Heart left ventricle (tissue), 16 donors: ENCODE data around the gene PYCARD. TPM values are rescaled to one million over a fixed set of nuclear protein-coding genes. Genes with fewer than 3 reads are reported as not detected.

Source experiments
- ATAC-seq, 4 donors: fragments of 200-7000 bp; cut with Tn5 transposase; one replicate each; pipeline ENCODE4 v1.9.1; 2020 to 2022; ENCODE audit warnings: moderate library complexity in 4 of 4, mild to moderate bottlenecking in 3 of 4, moderate number of reproducible peaks in 1 of 4
- DNase-seq, 5 donors: peaks; one replicate each; pipeline ENCODE4 v3.0.0-alpha.2; 2020
- H3K27ac ChIP-seq, 12 donors: fragments of 200-600 bp; sonication (generic) in 4 of 12; one replicate each; pipeline versions ENCODE4 v1.5.0 to v1.8.0; 2016 to 2022; ENCODE audit warnings: mild to moderate bottlenecking in 2 of 12
- H3K27me3 ChIP-seq, 9 donors: fragments of 200-600 bp; sonication (generic) in 2 of 9; one replicate each; pipeline versions ENCODE4 v1.5.1 to v1.8.0; 2016 to 2022; ENCODE audit warnings: mild to moderate bottlenecking in 3 of 9
- H3K36me3 ChIP-seq, 9 donors: fragments of 200-600 bp; sonication (generic) in 2 of 9; one replicate each; pipeline versions ENCODE4 v1.5.0 to v1.8.0; 2018 to 2022; ENCODE audit warnings: mild to moderate bottlenecking in 2 of 9
- H3K4me1 ChIP-seq, 12 donors: fragments of 200-600 bp; sonication (generic) in 4 of 12; one replicate each; pipeline versions ENCODE4 v1.5.0 to v1.8.0; 2016 to 2022; ENCODE audit warnings: mild to moderate bottlenecking in 3 of 12
- H3K4me3 ChIP-seq, 12 donors: fragments of 200-600 bp; sonication (generic) in 4 of 12; one replicate each; pipeline versions ENCODE4 v1.5.0 to v1.8.0; 2017 to 2022; ENCODE audit warnings: mild to moderate bottlenecking in 9 of 12, moderate library complexity in 4 of 12
- H3K9me3 ChIP-seq, 12 donors: fragments of 200-600 bp; sonication (generic) in 4 of 12; one replicate each; pipeline versions ENCODE4 v1.5.0 to v1.8.0; 2016 to 2022; ENCODE audit warnings: mild to moderate bottlenecking in 1 of 12
- POLR2A ChIP-seq, 2 donors: fragments of 450-650 bp; IDR thresholded peaks; one replicate each; pipeline ENCODE4 v1.6.1; 2017; ENCODE audit warnings: antibody characterized with exemption in 2 of 2, mild to moderate bottlenecking in 2 of 2, moderate library complexity in 2 of 2
- WGBS, 4 donors: extraction: QIAGEN DNeasy Blood & Tissue Kit in 2 of 4; methylation state at CpG; one replicate each; pipeline versions ENCODE4 v1.1.5 to v1.1.7; 2013 to 2018; 5-methylcytosine and 5-hydroxymethylcytosine counted together
- intact Hi-C, 10 donors: fragments of 100-400 bp; cut with DNase I; formaldehyde crosslinking; loops; one replicate each; pipeline versions ENCODE4 v1.11.1 to v1.14.2; 2022
- polyA plus RNA-seq, 2 donors: library from polyadenylated mRNA; stranded (reverse); fragments of 200-250 nt; gene quantifications; one replicate each; pipeline ENCODE4 v1.2.3, GENCODE V29; 2013
- total RNA-seq, 9 donors: library from RNA; depleted of rRNA in 2 of 9; stranded (reverse); fragments of >200 nt in 2 of 9; fragmentation: NEBNext Ultra II Directional in 3 of 9; extraction: Animal tissue kit (Norgen Biotek cat#: 25700) in 3 of 9; gene quantifications; one replicate each; pipeline versions ENCODE4 v1.1.0 to v1.2.4, GENCODE V29; 2016 to 2023
- TF ChIP-seq, protein P1 (sequence below), 12 donors: fragments of 200-600 bp; sonication (generic) in 4 of 12; IDR thresholded peaks; one replicate each; pipeline versions ENCODE4 v1.5.0 to v1.8.0; 2018 to 2022; ENCODE audit warnings: antibody characterized with exemption in 12 of 12, mild to moderate bottlenecking in 5 of 12
- donor health status: ischemic (EF 13 %, LVEDD 7.1; RV severe dilation, severe dysfunction).
- donor health status: healthy with polysubstance abuse.
- donor health status: DM: no; HTN: yes; CAD: no.
- donor health status: DM: no; HTN: no; CAD: no.
- donor health status: ischemic (EF 25% LVEDD 6.9; RV normal size, moderate dysfunction).
- donor health status: ischemic (EF 25% LVEDD 5.7; RV mildly dilated, moderate dysfunction).
- donor health status: healthy.
- donor health status: DM: yes; HTN: yes; CAD: no.
- donor health status: ischemic (EF 35%, LVEDD 5.7; RV mildly dilated, moderate dysfunction).
- donor health status: nonischemic (EF 11% LVEDD 7.7; RV severe dilation, severe dysfunction).
- donor health status: DM: yes; HTN: yes; CAD: no.
- donor health status: PGD.
- donor health status: ischemic (EF 29% LVEDD 5.4; RV normal size, mild dysfunction).
- donor health status: nonischemic (EF 23%, LVEDD 6.1; RV moderate dilation, normal function).

The PYCARD gene
- total and polyA plus RNA-seq, 11 donors, result 2.0 to 42.2 (median 5.2) TPM

DNA sequence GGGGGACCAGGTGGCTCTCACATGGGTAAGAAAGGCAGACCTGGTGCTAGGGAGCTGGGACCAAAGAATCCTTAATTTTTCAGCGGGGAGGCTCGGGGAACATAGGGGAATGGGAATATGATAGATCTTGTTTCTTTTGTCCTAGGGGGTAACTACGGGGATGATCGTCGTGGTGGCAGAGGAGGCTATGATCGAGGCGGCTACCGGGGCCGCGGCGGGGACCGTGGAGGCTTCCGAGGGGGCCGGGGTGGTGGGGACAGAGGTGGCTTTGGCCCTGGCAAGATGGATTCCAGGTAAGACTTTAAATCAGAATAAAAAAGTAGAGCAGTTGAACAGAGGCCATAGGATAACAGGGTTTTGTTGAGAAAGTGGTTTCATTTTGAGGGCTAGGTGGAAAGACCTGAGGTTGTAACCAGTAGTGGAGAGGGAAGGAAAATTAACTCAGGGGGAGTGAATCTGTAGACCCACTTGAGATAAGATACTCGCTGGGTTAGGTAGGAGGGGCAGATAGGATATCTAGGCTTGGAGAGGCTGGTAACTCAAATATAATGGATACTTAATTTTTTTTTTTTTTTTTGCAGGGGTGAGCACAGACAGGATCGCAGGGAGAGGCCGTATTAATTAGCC, 11.6 kb downstream of the PYCARD start:
- WGBS, 4 donors, result 90 to 93% (median 92%) methylated on average over 17 of the region's 17 CpGs
- H3K4me3 ChIP-seq, result no peak overlapping the region
- no peak for TF ChIP-seq POLR2A (IDR thresholded peaks at IDR 0.05)
- TF ChIP-seq, protein P1, sequence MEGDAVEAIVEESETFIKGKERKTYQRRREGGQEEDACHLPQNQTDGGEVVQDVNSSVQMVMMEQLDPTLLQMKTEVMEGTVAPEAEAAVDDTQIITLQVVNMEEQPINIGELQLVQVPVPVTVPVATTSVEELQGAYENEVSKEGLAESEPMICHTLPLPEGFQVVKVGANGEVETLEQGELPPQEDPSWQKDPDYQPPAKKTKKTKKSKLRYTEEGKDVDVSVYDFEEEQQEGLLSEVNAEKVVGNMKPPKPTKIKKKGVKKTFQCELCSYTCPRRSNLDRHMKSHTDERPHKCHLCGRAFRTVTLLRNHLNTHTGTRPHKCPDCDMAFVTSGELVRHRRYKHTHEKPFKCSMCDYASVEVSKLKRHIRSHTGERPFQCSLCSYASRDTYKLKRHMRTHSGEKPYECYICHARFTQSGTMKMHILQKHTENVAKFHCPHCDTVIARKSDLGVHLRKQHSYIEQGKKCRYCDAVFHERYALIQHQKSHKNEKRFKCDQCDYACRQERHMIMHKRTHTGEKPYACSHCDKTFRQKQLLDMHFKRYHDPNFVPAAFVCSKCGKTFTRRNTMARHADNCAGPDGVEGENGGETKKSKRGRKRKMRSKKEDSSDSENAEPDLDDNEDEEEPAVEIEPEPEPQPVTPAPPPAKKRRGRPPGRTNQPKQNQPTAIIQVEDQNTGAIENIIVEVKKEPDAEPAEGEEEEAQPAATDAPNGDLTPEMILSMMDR (IDR thresholded peaks at IDR 0.05), result no peak
- H3K27me3 ChIP-seq, result no peaks in the 10 kb centered on the region
- intact Hi-C loops, result loop anchor here in 1 of 10 donors (10.0 kb wide), 1 partner anchor 234 kb away; the partner anchor contains the start of gene COX6A2
- peaks cover 14 to 100% (median 100%) of the 10 kb centered on the region in 9 donors for H3K36me3 ChIP-seq
- H3K9me3 ChIP-seq, result no peaks in the 10 kb centered on the region
- H3K4me1 ChIP-seq, result peaks cover 0 to 11% (median 0%) of the 10 kb centered on the region in 12 donors
- H3K27ac ChIP-seq, result no peak overlapping the region
- DNase-seq (no peak), ATAC-seq (no peak)

DNA sequence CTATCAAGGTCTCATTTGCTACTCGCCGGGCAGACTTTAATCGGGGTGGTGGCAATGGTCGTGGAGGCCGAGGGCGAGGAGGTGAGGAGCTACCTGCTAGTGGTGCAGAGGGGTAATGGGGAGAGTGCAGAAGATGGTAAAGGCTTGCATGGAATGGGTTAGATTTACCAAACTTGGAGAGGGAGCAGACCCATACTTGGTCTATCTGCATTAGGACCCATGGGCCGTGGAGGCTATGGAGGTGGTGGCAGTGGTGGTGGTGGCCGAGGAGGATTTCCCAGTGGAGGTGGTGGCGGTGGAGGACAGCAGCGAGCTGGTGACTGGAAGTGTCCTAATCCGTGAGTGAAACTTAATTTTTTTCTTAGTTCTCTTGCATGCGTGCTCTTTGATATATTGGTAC, 12.5 kb downstream of the PYCARD start:
- no peak for DNase-seq
- no peak overlapping the region for H3K27ac ChIP-seq
- H3K27me3 ChIP-seq, result no peaks in the 10 kb centered on the region
- no peak for ATAC-seq
- TF ChIP-seq, protein P1 (IDR thresholded peaks at IDR 0.05), result no peak
- no peak for TF ChIP-seq POLR2A (IDR thresholded peaks at IDR 0.05)
- intact Hi-C loops, result loop anchor here in 1 of 10 donors (10.0 kb wide), 1 partner anchor 235 kb away; the partner anchor contains the start of gene COX6A2
- WGBS, 4 donors, result 93 to 96% (median 95%) methylated on average over 12 of the region's 12 CpGs
- no peak overlapping the region for H3K4me3 ChIP-seq
- no peaks in the 10 kb centered on the region for H3K9me3 ChIP-seq
- peaks cover 0 to 20% (median 2%) of the 10 kb centered on the region in 12 donors for H3K4me1 ChIP-seq
- H3K36me3 ChIP-seq, result peaks cover 14 to 100% (median 100%) of the 10 kb centered on the region in 9 donors

DNA sequence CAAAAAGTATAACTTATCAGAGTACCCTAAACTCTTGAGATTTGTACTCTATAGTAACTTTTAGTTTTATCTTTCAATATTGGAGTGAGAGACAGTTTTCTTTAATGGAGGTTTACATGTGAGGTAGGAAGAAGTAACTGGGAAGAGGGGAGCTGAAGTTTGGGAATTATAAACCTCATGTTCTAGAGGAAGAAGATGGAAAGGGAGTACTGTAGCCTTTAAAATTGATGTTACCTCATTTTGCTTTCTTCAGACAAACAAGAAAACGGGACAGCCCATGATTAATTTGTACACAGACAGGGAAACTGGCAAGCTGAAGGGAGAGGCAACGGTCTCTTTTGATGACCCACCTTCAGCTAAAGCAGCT, 13.2 kb downstream of the PYCARD start:
- no peak overlapping the region for H3K4me3 ChIP-seq
- peaks cover 0 to 22% (median 2%) of the 10 kb centered on the region in 12 donors for H3K4me1 ChIP-seq
- no peaks in the 10 kb centered on the region for H3K9me3 ChIP-seq
- intact Hi-C loops, result loop anchor here in 6 of 10 donors (10.0 kb wide), 3 partner anchors 115 to 265 kb away; partner anchors contain the start of genes ZNF843 (in 4 of the 6), ARMC5 (in 1 of the 6), ZNF646 (in 1 of the 6) and ZNF668 (in 1 of the 6)
- TF ChIP-seq, protein P1 (IDR thresholded peaks at IDR 0.05), result no peak
- no peak for TF ChIP-seq POLR2A (IDR thresholded peaks at IDR 0.05)
- ATAC-seq (no peak), DNase-seq (no peak)
- 85 to 94% (median 92%) methylated on average over 2 of the region's 2 CpGs for WGBS, 4 donors
- H3K27ac ChIP-seq, result no peak overlapping the region
- H3K27me3 ChIP-seq, result no peaks in the 10 kb centered on the region
- H3K36me3 ChIP-seq, result peaks cover 14 to 100% (median 100%) of the 10 kb centered on the region in 9 donors
